CD4-positive, alpha-beta T cell (primary cell): ENCODE measurements around the gene RNF26. TPM values are rescaled to one million over a fixed set of nuclear protein-coding genes. Genes with fewer than 3 reads are reported as not detected.

Source experiments
- ATAC-seq: fragments of 200-7000 bp; cut with Tn5 transposase; one replicate; pipeline ENCODE4 v1.10.0; 2022; ENCODE audit warnings: mild to moderate bottlenecking; ENCODE audit not compliant: poor library complexity
- CTCF ChIA-PET: fragments of 350-600 bp; sonication (Branson Sonifier 250); formaldehyde crosslinking; loops from one replicate; lab custom pipeline; 2021; ENCODE audit warnings: antibody characterized with exemption, inconsistent platforms; lab: Charles Lee
- POLR2A ChIA-PET: fragments of 350-600 bp; sonication (Branson Sonifier 250); formaldehyde crosslinking; loops from one replicate; lab custom pipeline; 2021; ENCODE audit warnings: antibody characterized with exemption, inconsistent platforms; lab: Charles Lee
- DNase-seq, 14 experiments: peaks; one replicate each; pipeline ENCODE4 v3.0.0-alpha.2; 2013 to 2020; ENCODE audit warnings: mixed read lengths in 2 of 14
- H3K27ac ChIP-seq, 2 donors: one replicate each; pipeline versions ENCODE4 v1.5.1 to v1.7.0; 2013; ENCODE audit warnings: low read length in 2 of 2, low read depth in 1 of 2, mild to moderate bottlenecking in 1 of 2
- H3K27me3 ChIP-seq, 2 experiments: 1 replicate in 1 of 2; 2 replicates in 1 of 2; pipeline versions ENCODE4 v1.6.1 to v1.7.0; 2013; ENCODE audit warnings: low read length in 2 of 2, control low read depth in 1 of 2, mild to moderate bottlenecking in 1 of 2, moderate library complexity in 1 of 2; ENCODE audit not compliant: insufficient read depth in 2 of 2, control insufficient read depth in 1 of 2
- H3K36me3 ChIP-seq: one replicate; pipeline ENCODE4 v1.6.1; 2013; ENCODE audit warnings: low read length, control low read depth; ENCODE audit not compliant: insufficient read depth
- H3K4me1 ChIP-seq: one replicate; pipeline ENCODE4 v1.6.1; 2013; ENCODE audit warnings: low read length, control low read depth; ENCODE audit not compliant: insufficient read depth
- H3K4me3 ChIP-seq: one replicate; pipeline ENCODE4 v1.5.1; 2013; ENCODE audit warnings: mild to moderate bottlenecking, low read length, moderate library complexity
- H3K9me3 ChIP-seq, 2 experiments: 1 replicate in 1 of 2; 2 replicates in 1 of 2; pipeline versions ENCODE4 v1.6.1 to v1.7.0; 2013; ENCODE audit warnings: low read length in 2 of 2, mild to moderate bottlenecking in 2 of 2, control low read depth in 1 of 2, moderate library complexity in 1 of 2; ENCODE audit not compliant: control insufficient read depth in 1 of 2, insufficient read depth in 1 of 2
- H3K27ac Mint-ChIP-seq: one replicate; pipeline ENCODE4 v1.8.0; 2020; ENCODE audit warnings: mixed read lengths
- H3K27me3 Mint-ChIP-seq: one replicate; pipeline ENCODE4 v1.8.0; 2021; ENCODE audit warnings: mixed read lengths
- H3K36me3 Mint-ChIP-seq: one replicate; pipeline ENCODE4 v1.8.0; 2021; ENCODE audit warnings: low read depth, mixed read lengths
- H3K4me1 Mint-ChIP-seq: one replicate; pipeline ENCODE4 v1.8.0; 2021; ENCODE audit warnings: low read depth, mixed read lengths
- H3K4me3 Mint-ChIP-seq: one replicate; pipeline ENCODE4 v1.8.0; 2020; ENCODE audit warnings: mild to moderate bottlenecking, mixed read lengths
- H3K9me3 Mint-ChIP-seq: one replicate; pipeline ENCODE4 v1.8.0; 2020; ENCODE audit warnings: mixed read lengths
- intact Hi-C, 2 experiments: fragments of 100-400 bp; cut with DNase I in 1 of 2; cut with micrococcal nuclease in 1 of 2; formaldehyde crosslinking; loops; one replicate each; pipeline versions ENCODE4 v1.15.1 to v1.9.0; 2023 to 2025; cut with DNase I, micrococcal nuclease
- total RNA-seq, 174 experiments: library from RNA in 2 of 174; stranded (reverse) in 2 of 174; gene quantifications; one replicate each; pipeline ENCODE4 v1.2.3 and lab custom pipeline; 2021 to 2026
- TF ChIP-seq, protein P1 (sequence below): fragments of 200-600 bp; IDR thresholded peaks from one replicate; pipeline ENCODE4 v1.8.0; 2022; ENCODE audit warnings: antibody characterized with exemption, mild to moderate bottlenecking

Gene RNF26
- total RNA-seq, 2 experiments from 2014 or later = 18.3 to 20.5 TPM

DNA sequence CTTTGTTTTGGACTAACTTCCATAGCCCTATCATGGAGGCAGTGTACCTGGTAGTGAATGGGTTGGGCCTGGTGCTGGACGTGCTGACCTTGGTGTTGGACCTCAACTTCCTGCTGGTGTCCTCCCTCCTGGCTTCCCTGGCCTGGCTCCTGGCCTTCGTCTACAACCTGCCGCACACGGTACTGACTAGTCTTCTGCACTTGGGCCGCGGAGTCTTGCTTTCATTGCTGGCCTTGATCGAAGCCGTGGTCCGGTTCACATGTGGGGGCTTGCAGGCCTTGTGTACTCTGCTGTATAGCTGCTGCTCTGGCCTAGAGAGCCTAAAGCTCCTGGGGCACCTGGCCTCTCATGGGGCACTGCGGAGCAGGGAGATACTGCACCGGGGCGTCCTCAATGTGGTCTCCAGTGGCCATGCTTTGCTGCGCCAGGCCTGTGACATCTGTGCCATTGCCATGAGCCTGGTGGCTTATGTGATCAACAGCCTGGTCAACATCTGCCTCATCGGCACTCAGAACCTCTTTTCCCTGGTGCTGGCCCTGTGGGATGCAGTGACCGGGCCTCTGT is 846 bp downstream of the RNF26 start:
- no peak for ATAC-seq
- Mint-ChIP-seq H3K9me3 (no peaks in the 10 kb centered on the region), H3K4me1 (peaks cover 35% of the 10 kb centered on the region), H3K27me3 (peaks cover 15% of the 10 kb centered on the region), H3K36me3 (peaks cover 27% of the 10 kb centered on the region), H3K4me3 (peak overlapping the region; percentile 99), H3K27ac (peak overlapping the region; percentile 94)
- Histone ChIP-seq H3K27ac (peak overlapping the region; percentile 47 to 82), H3K4me3 (peak overlapping the region; percentile 99), H3K27me3 (peaks cover 16 to 18% of the 10 kb centered on the region in 2 experiments), H3K9me3 (peaks cover 0 to 7% of the 10 kb centered on the region in 2 experiments), H3K36me3 (peaks cover 4% of the 10 kb centered on the region), H3K4me1 (peaks cover 42% of the 10 kb centered on the region)
- ChIA-PET POLR2A (no interaction called here), CTCF (interaction anchor here (1.0 to 1.2 kb wide), 2 partner anchors 11 to 14 kb away, joined by 3 read pairs; no protein-coding TSS in a partner anchor)
- DNase-seq = peak in 1 of 14 experiments; percentile 35
- TF ChIP-seq, protein P1, sequence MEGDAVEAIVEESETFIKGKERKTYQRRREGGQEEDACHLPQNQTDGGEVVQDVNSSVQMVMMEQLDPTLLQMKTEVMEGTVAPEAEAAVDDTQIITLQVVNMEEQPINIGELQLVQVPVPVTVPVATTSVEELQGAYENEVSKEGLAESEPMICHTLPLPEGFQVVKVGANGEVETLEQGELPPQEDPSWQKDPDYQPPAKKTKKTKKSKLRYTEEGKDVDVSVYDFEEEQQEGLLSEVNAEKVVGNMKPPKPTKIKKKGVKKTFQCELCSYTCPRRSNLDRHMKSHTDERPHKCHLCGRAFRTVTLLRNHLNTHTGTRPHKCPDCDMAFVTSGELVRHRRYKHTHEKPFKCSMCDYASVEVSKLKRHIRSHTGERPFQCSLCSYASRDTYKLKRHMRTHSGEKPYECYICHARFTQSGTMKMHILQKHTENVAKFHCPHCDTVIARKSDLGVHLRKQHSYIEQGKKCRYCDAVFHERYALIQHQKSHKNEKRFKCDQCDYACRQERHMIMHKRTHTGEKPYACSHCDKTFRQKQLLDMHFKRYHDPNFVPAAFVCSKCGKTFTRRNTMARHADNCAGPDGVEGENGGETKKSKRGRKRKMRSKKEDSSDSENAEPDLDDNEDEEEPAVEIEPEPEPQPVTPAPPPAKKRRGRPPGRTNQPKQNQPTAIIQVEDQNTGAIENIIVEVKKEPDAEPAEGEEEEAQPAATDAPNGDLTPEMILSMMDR = no peak
- intact Hi-C loops = no loop called here

DNA sequence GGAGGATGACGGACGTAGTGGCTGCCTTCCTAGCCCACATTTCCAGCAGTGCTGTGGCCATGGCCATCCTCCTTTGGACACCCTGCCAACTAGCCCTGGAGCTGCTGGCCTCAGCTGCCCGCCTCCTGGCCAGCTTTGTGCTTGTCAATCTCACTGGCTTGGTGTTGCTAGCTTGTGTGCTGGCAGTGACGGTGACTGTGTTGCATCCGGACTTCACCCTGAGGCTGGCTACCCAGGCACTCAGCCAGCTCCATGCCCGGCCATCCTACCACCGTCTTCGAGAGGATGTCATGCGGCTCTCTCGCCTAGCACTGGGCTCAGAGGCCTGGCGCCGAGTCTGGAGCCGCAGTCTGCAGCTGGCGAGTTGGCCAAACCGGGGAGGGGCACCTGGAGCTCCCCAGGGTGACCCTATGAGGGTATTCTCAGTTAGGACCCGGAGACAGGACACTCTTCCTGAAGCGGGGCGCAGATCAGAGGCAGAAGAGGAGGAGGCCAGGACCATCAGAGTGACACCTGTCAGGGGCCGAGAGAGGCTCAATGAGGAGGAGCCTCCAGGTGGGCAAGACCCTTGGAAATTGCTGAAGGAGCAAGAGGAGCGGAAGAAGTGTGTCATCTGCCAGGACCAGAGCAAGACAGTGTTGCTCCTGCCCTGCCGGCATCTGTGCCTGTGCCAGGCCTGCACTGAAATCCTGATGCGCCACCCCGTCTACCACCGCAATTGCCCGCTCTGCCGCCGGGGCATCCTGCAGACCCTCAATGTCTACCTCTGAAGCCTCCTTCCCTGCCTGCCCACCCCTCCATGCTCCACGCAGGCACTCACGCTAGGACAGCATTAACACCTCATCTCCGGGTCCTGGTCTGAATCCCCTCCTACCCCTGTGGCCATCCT is 1.6 kb downstream of the RNF26 start:
- Histone ChIP-seq H3K27me3 (peaks cover 23 to 25% of the 10 kb centered on the region in 2 experiments), H3K4me3 (no peak overlapping the region), H3K9me3 (peaks cover 0 to 7% of the 10 kb centered on the region in 2 experiments), H3K4me1 (peaks cover 49% of the 10 kb centered on the region), H3K27ac (no peak overlapping the region), H3K36me3 (peaks cover 4% of the 10 kb centered on the region)
- H3K27ac Mint-ChIP-seq = peak overlapping the region; percentile 71
- H3K4me1 Mint-ChIP-seq = peaks cover 38% of the 10 kb centered on the region
- no peaks in the 10 kb centered on the region for H3K9me3 Mint-ChIP-seq
- intact Hi-C loops = no loop called here
- ChIA-PET CTCF (interaction anchor here (1.2 kb wide), 1 partner anchor 12 kb away, joined by 3 read pairs; no protein-coding TSS in a partner anchor), POLR2A (no interaction called here)
- DNase-seq (peak in 1 of 14 experiments; percentile 37), ATAC-seq (no peak)
- peak overlapping the region; percentile 99 for H3K4me3 Mint-ChIP-seq
- peaks cover 27% of the 10 kb centered on the region for H3K36me3 Mint-ChIP-seq
- peaks cover 18% of the 10 kb centered on the region for H3K27me3 Mint-ChIP-seq
- TF ChIP-seq, protein P1 = no peak

DNA sequence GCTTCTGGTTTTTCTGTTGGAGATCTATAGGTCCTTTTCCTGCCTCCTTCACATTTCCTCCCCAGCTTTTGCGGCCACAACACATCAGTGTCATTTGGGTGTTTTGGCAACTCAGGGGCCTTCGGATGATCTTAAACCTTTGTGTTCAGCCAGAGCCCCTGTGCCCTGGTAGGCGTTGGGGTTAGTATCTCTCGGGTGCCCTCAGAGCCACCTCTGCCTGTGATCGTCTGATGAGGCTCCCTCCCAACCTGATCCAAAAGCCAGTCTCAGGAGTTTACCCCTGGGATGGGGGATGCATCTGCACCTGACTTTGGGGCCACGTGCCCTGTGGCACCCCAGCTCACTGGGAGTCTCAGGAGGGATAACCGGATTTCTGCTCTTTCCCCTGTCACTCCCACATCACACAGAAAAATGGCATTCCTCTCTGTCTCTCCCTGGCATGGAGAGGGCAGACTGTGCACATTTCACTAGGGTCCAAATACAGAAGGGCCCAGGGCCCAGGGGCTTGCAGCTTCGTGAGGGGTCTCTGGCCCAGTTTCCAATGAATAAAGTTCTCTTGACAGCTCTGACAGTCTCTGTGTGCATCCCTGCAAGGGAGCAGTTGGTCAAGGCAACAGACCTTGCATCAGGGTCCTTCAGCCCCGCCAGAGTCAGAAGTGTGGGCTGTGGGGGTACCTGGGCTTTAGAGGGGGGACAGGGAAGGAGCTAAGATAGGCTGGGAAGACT is 2.6 kb downstream of the RNF26 start:
- DNase-seq = peak in 1 of 14 experiments; percentile 12
- POLR2A ChIA-PET = interaction anchor here (1.7 kb wide), 1 partner anchor 13 kb away, joined by 4 read pairs; no protein-coding TSS in a partner anchor

More for the DNA sequence above, 2.6 kb downstream of the RNF26 start:
- Mint-ChIP-seq H3K27me3 (peaks cover 28% of the 10 kb centered on the region), H3K4me3 (peak overlapping the region; percentile 89), H3K4me1 (peaks cover 42% of the 10 kb centered on the region), H3K9me3 (no peaks in the 10 kb centered on the region), H3K36me3 (peaks cover 27% of the 10 kb centered on the region), H3K27ac (peak overlapping the region; percentile 71)
- H3K4me1 ChIP-seq = peaks cover 51% of the 10 kb centered on the region
- H3K27me3 ChIP-seq = peaks cover 31 to 34% of the 10 kb centered on the region in 2 experiments
- H3K27ac ChIP-seq = no peak overlapping the region
- peaks cover 4% of the 10 kb centered on the region for H3K36me3 ChIP-seq
- ATAC-seq = no peak
- TF ChIP-seq, protein P1 = no peak
- intact Hi-C loops = no loop called here
- CTCF ChIA-PET = interaction anchor here (1.2 to 2.2 kb wide), 4 partner anchors 13 to 40 kb away, joined by 3 to 19 read pairs (median 11); no protein-coding TSS in a partner anchor
- H3K9me3 ChIP-seq = peaks cover 0 to 12% of the 10 kb centered on the region in 2 experiments
- H3K4me3 ChIP-seq = no peak overlapping the region
